ENCODE results near the gene TOR2A. TPM values are rescaled to one million over a fixed set of nuclear protein-coding genes. Genes with fewer than 3 reads are reported as not detected.

TOR2A gene
- total RNA-seq, 1 experiment from 2014 or later, result 14.4 TPM

- no peak overlapping the region for H3K4me3 Mint-ChIP-seq
- ChIA-PET POLR2A (no interaction called here), CTCF (interaction anchor here (1.4 kb wide), 1 partner anchor 48 kb away, joined by 5 read pairs; the partner anchor contains the start of gene TOR2A)
- no peak for TF ChIP-seq ZNF671 (CRISPR knock-in tag; IDR thresholded peaks at IDR 0.05)
- TF ChIP-seq SMAD3 (CRISPR knock-in tag; IDR thresholded peaks at IDR 0.05; ENCODE audit: borderline replicate concordance), result no peak
- no peak for TF ChIP-seq CBFB (CRISPR knock-in tag; IDR thresholded peaks at IDR 0.05; ENCODE audit: low read depth)
- TF ChIP-seq AR (CRISPR knock-in tag; IDR thresholded peaks at IDR 0.05), result no peak
- no peak for TF ChIP-seq HMGA2 (CRISPR knock-in tag; IDR thresholded peaks at IDR 0.05)
- no peak for TF ChIP-seq AFF4 (CRISPR knock-in tag; IDR thresholded peaks at IDR 0.05; ENCODE audit: borderline replicate concordance)
- TF ChIP-seq ZBTB21 (CRISPR knock-in tag; IDR thresholded peaks at IDR 0.05; ENCODE audit: borderline replicate concordance), result no peak
- no peak for TF ChIP-seq ZNF425 (CRISPR knock-in tag; conservative IDR thresholded peaks at IDR 0.05)
- TF ChIP-seq ZSCAN18 (CRISPR knock-in tag; IDR thresholded peaks at IDR 0.05), result no peak
- no peak for TF ChIP-seq ZNF396 (CRISPR knock-in tag; IDR thresholded peaks at IDR 0.05; ENCODE audit: borderline replicate concordance)
- no peak for TF ChIP-seq HMGXB4 (CRISPR knock-in tag; IDR thresholded peaks at IDR 0.05)
- no peak for TF ChIP-seq PREB (CRISPR knock-in tag; IDR thresholded peaks at IDR 0.05; ENCODE audit: borderline replicate concordance)
- no peak for TF ChIP-seq OVOL2 (CRISPR knock-in tag; IDR thresholded peaks at IDR 0.05; ENCODE audit: borderline replicate concordance)
- no peak for TF ChIP-seq RELA (CRISPR knock-in tag; IDR thresholded peaks at IDR 0.05; ENCODE audit: borderline replicate concordance)
- no peak for TF ChIP-seq GRHL2 (CRISPR knock-in tag; IDR thresholded peaks at IDR 0.05; ENCODE audit: insufficient replicate concordance, severe bottlenecking)
- no peak for TF ChIP-seq USF1 (CRISPR knock-in tag; IDR thresholded peaks at IDR 0.05)
- TF ChIP-seq FOXK1 (CRISPR knock-in tag; IDR thresholded peaks at IDR 0.05), result no peak
- no peak for TF ChIP-seq ESRRA (CRISPR knock-in tag; IDR thresholded peaks at IDR 0.05; ENCODE audit: borderline replicate concordance)
- no peak for TF ChIP-seq GTF2I (CRISPR knock-in tag; conservative IDR thresholded peaks at IDR 0.05)
- H3K36me3 Mint-ChIP-seq, result peaks cover 31% of the 10 kb centered on the region
- DNase-seq (ENCODE audit: low spot score) (no peak), ATAC-seq (no peak)
- no peaks in the 10 kb centered on the region for H3K27me3 Mint-ChIP-seq (ENCODE audit: low read depth)
- H3K4me1 Mint-ChIP-seq, result no peaks in the 10 kb centered on the region
- H3K27ac Mint-ChIP-seq, result no peak overlapping the region
- peaks cover 6% of the 10 kb centered on the region for H3K9me3 Mint-ChIP-seq
Observed at GRCh38 chr9:127686461-127687393, 48.4 kb downstream of the TOR2A start.
